Brain microvascular endothelial cell (primary cell): ENCODE measurements around the gene PPM1N.

Experiments
- DNase-seq: peaks from one replicate; pipeline ENCODE4 v3.0.0-alpha.2; 2020
- H3K27ac ChIP-seq: fragments of 250-450 bp; sonication (Bioruptor Pico); 2 replicates; pipeline ENCODE4 v1.5.1; 2020; ENCODE audit warnings: mild to moderate bottlenecking, moderate library complexity
- H3K27me3 ChIP-seq: fragments of 250-450 bp; sonication (Bioruptor Pico); replicated peaks from 2 replicates; pipeline ENCODE4 v1.5.1; 2020; ENCODE audit warnings: mild to moderate bottlenecking
- H3K36me3 ChIP-seq: fragments of 250-450 bp; sonication (Bioruptor Pico); replicated peaks from 2 replicates; pipeline ENCODE4 v1.5.1; 2020; ENCODE audit warnings: mild to moderate bottlenecking
- H3K4me3 ChIP-seq: 2 replicates; pipeline ENCODE4 v1.5.1; 2011; ENCODE audit warnings: low read depth, mild to moderate bottlenecking, control low read depth, low read length, moderate library complexity
- in situ Hi-C: cut with HindIII; loops from 2 replicates; pipeline ENCODE4 v1.10.0; 2017; ENCODE audit warnings: low sequenced_read_pairs, low pct_ligation_motif_present
- TF ChIP-seq, protein P1 (sequence below): IDR thresholded peaks from 2 replicates; pipeline ENCODE4 v1.5.1; 2011; ENCODE audit warnings: low read depth, mild to moderate bottlenecking, moderate library complexity, low read length, control low read depth, inconsistent platforms; ENCODE audit errors: missing control alignments

Gene PPM1N

DNA sequence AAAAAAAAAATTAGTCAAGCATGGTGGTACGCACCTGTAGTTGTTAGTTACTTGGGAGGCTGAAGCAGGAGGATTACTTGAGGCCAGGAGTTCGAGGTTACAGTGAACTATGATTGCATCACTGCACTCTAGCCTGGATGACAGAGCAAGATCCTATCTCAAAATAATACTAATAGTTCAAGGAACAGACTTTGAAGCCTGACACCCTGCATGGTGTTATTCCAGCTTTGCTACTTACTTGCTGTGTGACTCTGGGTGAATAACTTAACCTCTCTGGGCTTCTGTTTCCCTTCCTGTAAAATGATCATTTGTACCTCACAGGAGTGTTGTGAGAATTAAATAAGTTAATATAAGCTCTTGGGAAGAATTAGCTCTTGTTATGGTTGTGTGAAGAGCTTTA lies 34.0 kb upstream of the PPM1N start:
- DNase-seq, result no peak
- in situ Hi-C loops, result no loop called here
- Histone ChIP-seq H3K27ac (no peak overlapping the region), H3K4me3 (no peak overlapping the region), H3K36me3 (no peaks in the 10 kb centered on the region), H3K27me3 (no peaks in the 10 kb centered on the region)
- TF ChIP-seq, protein P1, sequence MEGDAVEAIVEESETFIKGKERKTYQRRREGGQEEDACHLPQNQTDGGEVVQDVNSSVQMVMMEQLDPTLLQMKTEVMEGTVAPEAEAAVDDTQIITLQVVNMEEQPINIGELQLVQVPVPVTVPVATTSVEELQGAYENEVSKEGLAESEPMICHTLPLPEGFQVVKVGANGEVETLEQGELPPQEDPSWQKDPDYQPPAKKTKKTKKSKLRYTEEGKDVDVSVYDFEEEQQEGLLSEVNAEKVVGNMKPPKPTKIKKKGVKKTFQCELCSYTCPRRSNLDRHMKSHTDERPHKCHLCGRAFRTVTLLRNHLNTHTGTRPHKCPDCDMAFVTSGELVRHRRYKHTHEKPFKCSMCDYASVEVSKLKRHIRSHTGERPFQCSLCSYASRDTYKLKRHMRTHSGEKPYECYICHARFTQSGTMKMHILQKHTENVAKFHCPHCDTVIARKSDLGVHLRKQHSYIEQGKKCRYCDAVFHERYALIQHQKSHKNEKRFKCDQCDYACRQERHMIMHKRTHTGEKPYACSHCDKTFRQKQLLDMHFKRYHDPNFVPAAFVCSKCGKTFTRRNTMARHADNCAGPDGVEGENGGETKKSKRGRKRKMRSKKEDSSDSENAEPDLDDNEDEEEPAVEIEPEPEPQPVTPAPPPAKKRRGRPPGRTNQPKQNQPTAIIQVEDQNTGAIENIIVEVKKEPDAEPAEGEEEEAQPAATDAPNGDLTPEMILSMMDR, result no peak

DNA sequence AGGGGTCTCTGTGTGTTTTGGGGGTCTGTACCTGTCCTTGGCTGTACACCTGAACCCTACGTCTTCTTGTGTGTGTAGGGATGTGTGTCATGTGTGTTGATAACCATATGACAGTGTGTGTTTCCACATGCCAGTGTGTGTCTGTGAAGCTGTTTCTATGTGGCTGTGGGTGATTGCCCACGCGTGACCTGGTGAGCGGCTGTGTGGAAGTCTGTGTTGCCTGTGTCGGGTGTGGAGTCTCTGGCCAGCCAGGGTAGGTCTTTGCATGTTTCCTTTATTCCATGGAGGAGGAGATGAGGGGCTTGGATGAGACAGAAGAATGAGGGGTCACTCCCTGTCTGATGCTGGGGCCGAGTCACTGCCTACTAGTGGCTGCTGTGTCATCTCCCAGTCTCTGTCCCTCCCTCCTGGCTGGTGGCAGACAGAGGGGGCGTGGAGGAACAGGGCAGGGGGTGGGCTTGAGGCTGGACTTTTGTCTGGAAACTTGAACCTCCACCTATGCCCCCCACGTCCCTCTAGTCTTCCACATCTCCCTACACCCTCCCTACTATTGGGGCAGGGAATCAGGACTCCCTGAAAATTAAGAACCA lies 33.3 kb upstream of the PPM1N start:
- DNase-seq, result no peak
- in situ Hi-C loops, result no loop called here
- TF ChIP-seq, protein P1, result no peak
- H3K4me3 ChIP-seq, result no peak overlapping the region
- H3K27me3 ChIP-seq, result no peaks in the 10 kb centered on the region
- no peak overlapping the region for H3K27ac ChIP-seq
- H3K36me3 ChIP-seq, result no peaks in the 10 kb centered on the region

DNA sequence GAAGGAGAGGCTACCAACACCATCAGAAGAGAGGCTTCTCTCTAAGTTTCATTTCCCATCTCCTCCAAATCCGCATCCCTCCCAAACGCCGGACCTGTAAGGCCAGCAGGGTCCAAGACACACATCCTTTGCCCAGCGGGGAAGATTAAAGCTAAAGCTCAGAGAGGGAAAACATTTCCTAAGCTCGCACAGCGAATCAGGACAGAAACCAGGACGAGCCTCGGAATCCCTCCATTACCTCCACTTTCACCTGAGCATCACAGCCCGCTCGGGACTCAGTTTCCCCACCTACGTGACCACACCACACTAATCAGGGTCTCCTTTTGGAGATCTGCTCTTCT lies 31.2 kb upstream of the PPM1N start:
- Histone ChIP-seq H3K27ac (peak overlapping the region; percentile 99), H3K36me3 (no peaks in the 10 kb centered on the region), H3K27me3 (no peaks in the 10 kb centered on the region), H3K4me3 (peak overlapping the region; percentile 97)
- DNase-seq, result no peak
- TF ChIP-seq, protein P1, result peak; percentile 32
- in situ Hi-C loops, result no loop called here

DNA sequence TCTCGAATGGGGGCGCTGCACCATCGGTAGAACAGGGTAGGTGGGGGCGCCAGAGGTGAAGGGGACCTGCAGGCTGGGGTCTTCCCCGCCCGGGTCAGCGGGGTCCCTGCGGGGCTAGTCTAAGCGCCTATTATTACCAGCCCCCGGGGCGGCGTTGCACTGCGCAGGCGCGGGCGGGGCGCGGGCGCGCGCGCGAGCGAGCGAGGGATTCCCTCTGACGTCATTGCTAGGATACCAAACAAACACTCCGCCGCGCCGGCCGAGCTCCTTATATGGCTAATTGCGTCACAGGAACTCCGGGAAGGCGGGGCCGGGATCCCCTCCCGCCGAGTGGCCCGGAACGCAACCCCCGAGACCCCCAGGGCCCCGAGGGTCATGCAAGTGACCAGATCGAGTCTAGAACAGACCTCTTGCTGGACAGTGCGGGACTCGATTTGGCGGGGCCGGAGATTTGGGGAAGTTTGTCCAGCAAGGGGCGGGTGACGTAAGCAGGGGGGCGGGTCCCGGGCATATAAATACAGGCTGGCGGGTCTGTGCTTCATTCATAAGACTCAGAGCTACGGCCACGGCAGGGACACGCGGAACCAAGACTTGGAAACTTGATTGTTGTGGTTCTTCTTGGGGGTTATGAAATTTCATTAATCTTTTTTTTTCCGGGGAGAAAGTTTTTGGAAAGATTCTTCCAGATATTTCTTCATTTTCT lies 30.6 kb upstream of the PPM1N start, which contains the start of gene FOSB:
TSS of gene FOSB (plus strand) at position 541 of the 703 bp plus-strand sequence. CDS start 591 bp downstream, outside the sequence.
- Histone ChIP-seq H3K27ac (peak within 1 kb of the TSS; percentile 99), H3K27me3 (no peaks in the 10 kb centered on the region), H3K4me3 (peak within 1 kb of the TSS; percentile 97), H3K36me3 (no peaks in the 10 kb centered on the region)
- in situ Hi-C loops, result no loop called here
- peak; percentile 95 for DNase-seq
- TF ChIP-seq, protein P1, result no peak

DNA sequence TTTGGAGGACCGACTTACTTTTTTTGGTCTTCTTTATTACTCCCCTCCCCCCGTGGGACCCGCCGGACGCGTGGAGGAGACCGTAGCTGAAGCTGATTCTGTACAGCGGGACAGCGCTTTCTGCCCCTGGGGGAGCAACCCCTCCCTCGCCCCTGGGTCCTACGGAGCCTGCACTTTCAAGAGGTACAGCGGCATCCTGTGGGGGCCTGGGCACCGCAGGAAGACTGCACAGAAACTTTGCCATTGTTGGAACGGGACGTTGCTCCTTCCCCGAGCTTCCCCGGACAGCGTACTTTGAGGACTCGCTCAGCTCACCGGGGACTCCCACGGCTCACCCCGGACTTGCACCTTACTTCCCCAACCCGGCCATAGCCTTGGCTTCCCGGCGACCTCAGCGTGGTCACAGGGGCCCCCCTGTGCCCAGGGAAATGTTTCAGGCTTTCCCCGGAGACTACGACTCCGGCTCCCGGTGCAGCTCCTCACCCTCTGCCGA lies 30.0 kb upstream of the PPM1N start:
- in situ Hi-C loops, result no loop called here
- TF ChIP-seq, protein P1, result peak; percentile 30
- peak; percentile 14 for DNase-seq
- Histone ChIP-seq H3K4me3 (peak overlapping the region; percentile 97), H3K36me3 (no peaks in the 10 kb centered on the region), H3K27ac (peak overlapping the region; percentile 99), H3K27me3 (no peaks in the 10 kb centered on the region)

DNA sequence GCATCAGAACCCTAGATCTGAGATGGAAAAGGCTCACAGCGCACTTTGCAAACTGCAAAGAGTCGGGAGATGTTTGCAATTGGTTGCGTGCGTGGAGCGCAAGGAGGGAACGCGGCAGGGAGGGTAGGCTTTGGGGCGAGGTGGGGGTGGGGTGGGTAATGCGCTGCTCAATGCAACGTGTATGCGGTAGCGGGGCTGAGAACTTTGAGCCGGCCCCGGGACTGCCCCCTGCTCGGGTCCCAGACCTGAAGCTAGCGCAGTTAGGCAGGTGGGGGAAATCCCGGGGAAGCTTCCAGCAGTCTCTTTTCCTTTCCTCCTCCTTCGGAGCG lies 29.5 kb upstream of the PPM1N start:
- DNase-seq, result no peak
- H3K27ac ChIP-seq, result peak overlapping the region; percentile 99
- H3K36me3 ChIP-seq, result no peaks in the 10 kb centered on the region
- peak overlapping the region; percentile 97 for H3K4me3 ChIP-seq
- no peaks in the 10 kb centered on the region for H3K27me3 ChIP-seq
- TF ChIP-seq, protein P1, result no peak
- in situ Hi-C loops, result no loop called here
